NT2/D1 (cell line): ENCODE measurements around the gene LZTS2.
A peak's percentile ranks its signal among the peaks of the same experiment; 100 is the strongest.

Experiments
- DNase-seq: peaks from one replicate; pipeline ENCODE4 v3.0.0-alpha.2; 2011; ENCODE audit warnings: low read depth, low spot score
- H3K27me3 ChIP-seq: 2 replicates; pipeline ENCODE4 v1.6.0; 2011; ENCODE audit warnings: mild to moderate bottlenecking; ENCODE audit not compliant: insufficient read length, insufficient read depth
- H3K36me3 ChIP-seq: 2 replicates; pipeline ENCODE4 v1.6.1; 2011; ENCODE audit warnings: mild to moderate bottlenecking, low read length, mixed read lengths; ENCODE audit not compliant: insufficient read depth, insufficient read length
- H3K4me1 ChIP-seq: 2 replicates; pipeline ENCODE4 v1.5.1; 2011; ENCODE audit not compliant: insufficient read depth, insufficient read length
- H3K4me3 ChIP-seq: 2 replicates; pipeline ENCODE4 v1.5.1; 2011; ENCODE audit warnings: low read depth; ENCODE audit not compliant: insufficient read length
- H3K9ac ChIP-seq: 2 replicates; pipeline ENCODE4 v1.6.0; 2011; ENCODE audit warnings: low read depth; ENCODE audit not compliant: insufficient read length
- H3K9me3 ChIP-seq: 2 replicates; pipeline ENCODE4 v1.5.1; 2011; ENCODE audit warnings: mild to moderate bottlenecking, low read length; ENCODE audit not compliant: insufficient read depth
- SUZ12 ChIP-seq: IDR thresholded peaks from 2 replicates; pipeline ENCODE4 v1.6.1; 2011; ENCODE audit not compliant: insufficient read length, insufficient read depth; ENCODE audit errors: extremely low read depth
- YY1 ChIP-seq: IDR thresholded peaks from 2 replicates; pipeline ENCODE4 v1.6.1; 2011; ENCODE audit not compliant: insufficient read length, insufficient read depth
- ZNF274 ChIP-seq: IDR thresholded peaks from 2 replicates; pipeline ENCODE4 v1.6.1; 2011; ENCODE audit warnings: mild to moderate bottlenecking, low read depth, low read length

LZTS2 gene

GRCh38 chr10:101041252-101041761, 41.7 kb downstream of the LZTS2 start:
- H3K9ac ChIP-seq: no peak overlapping the region
- peaks cover 6% of the 10 kb centered on the region for H3K4me1 ChIP-seq
- H3K27me3 ChIP-seq: no peaks in the 10 kb centered on the region
- H3K9me3 ChIP-seq: no peaks in the 10 kb centered on the region
- peak; percentile 60 for DNase-seq
- H3K36me3 ChIP-seq: peaks cover 18% of the 10 kb centered on the region
- TF ChIP-seq SUZ12: no peak
- TF ChIP-seq ZNF274: no peak
- TF ChIP-seq YY1: no peak
- H3K4me3 ChIP-seq: no peak overlapping the region

GRCh38 chr10:101042118-101042517, 42.5 kb downstream of the LZTS2 start:
- DNase-seq: no peak
- Histone ChIP-seq H3K9me3 (no peaks in the 10 kb centered on the region), H3K4me3 (no peak overlapping the region), H3K9ac (peak overlapping the region; percentile 9), H3K4me1 (peaks cover 6% of the 10 kb centered on the region), H3K27me3 (no peaks in the 10 kb centered on the region), H3K36me3 (peaks cover 10% of the 10 kb centered on the region)
- TF ChIP-seq YY1 (no peak), SUZ12 (no peak), ZNF274 (no peak)

GRCh38 chr10:101042667-101043362, 43.2 kb downstream of the LZTS2 start:
- peak; percentile 85 for DNase-seq
- Histone ChIP-seq H3K36me3 (peaks cover 3% of the 10 kb centered on the region), H3K4me1 (peaks cover 6% of the 10 kb centered on the region), H3K27me3 (no peaks in the 10 kb centered on the region), H3K4me3 (peak overlapping the region; percentile 45), H3K9ac (peak overlapping the region; percentile 83), H3K9me3 (no peaks in the 10 kb centered on the region)
- no peak for TF ChIP-seq YY1
- no peak for TF ChIP-seq ZNF274
- no peak for TF ChIP-seq SUZ12

GRCh38 chr10:101043363-101043707, 43.7 kb downstream of the LZTS2 start:
- peak overlapping the region; percentile 83 for H3K9ac ChIP-seq
- no peak for DNase-seq
- no peaks in the 10 kb centered on the region for H3K9me3 ChIP-seq
- H3K4me3 ChIP-seq: peak overlapping the region; percentile 45
- H3K4me1 ChIP-seq: peaks cover 6% of the 10 kb centered on the region
- no peaks in the 10 kb centered on the region for H3K27me3 ChIP-seq
- H3K36me3 ChIP-seq: no peaks in the 10 kb centered on the region
- TF ChIP-seq SUZ12 (no peak), YY1 (no peak), ZNF274 (no peak)

GRCh38 chr10:101044117-101044516, 44.5 kb downstream of the LZTS2 start:
- no peak for DNase-seq
- H3K9ac ChIP-seq: no peak overlapping the region
- no peaks in the 10 kb centered on the region for H3K36me3 ChIP-seq
- H3K4me3 ChIP-seq: no peak overlapping the region
- no peak for TF ChIP-seq ZNF274
- TF ChIP-seq SUZ12: no peak
- no peak for TF ChIP-seq YY1
- peaks cover 4% of the 10 kb centered on the region for H3K4me1 ChIP-seq
- H3K27me3 ChIP-seq: no peaks in the 10 kb centered on the region
- no peaks in the 10 kb centered on the region for H3K9me3 ChIP-seq

- H3K9me3 ChIP-seq: no peaks in the 10 kb centered on the region
- H3K4me1 ChIP-seq: peaks cover 10% of the 10 kb centered on the region
- TF ChIP-seq YY1 (no peak), ZNF274 (no peak)
- peaks cover 5% of the 10 kb centered on the region for H3K27me3 ChIP-seq
- no peak for DNase-seq
- H3K36me3 ChIP-seq: no peaks in the 10 kb centered on the region
- no peak overlapping the region for H3K4me3 ChIP-seq
- H3K9ac ChIP-seq: no peak overlapping the region
Measured at GRCh38 chr10:101046332-101047238, 47.0 kb downstream of the LZTS2 start.

GRCh38 chr10:101047268-101047667, 47.7 kb downstream of the LZTS2 start:
- Histone ChIP-seq H3K9ac (no peak overlapping the region), H3K4me1 (peaks cover 8% of the 10 kb centered on the region), H3K9me3 (no peaks in the 10 kb centered on the region), H3K36me3 (no peaks in the 10 kb centered on the region), H3K4me3 (no peak overlapping the region), H3K27me3 (peaks cover 5% of the 10 kb centered on the region)
- DNase-seq: no peak
- TF ChIP-seq SUZ12: no peak
- no peak for TF ChIP-seq YY1
- no peak for TF ChIP-seq ZNF274
